H9 (cell line): ENCODE data around the gene TACC2. TPM values are rescaled to one million over a fixed set of nuclear protein-coding genes. Genes with fewer than 3 reads are reported as not detected.

ENCODE experiments used
- DNase-seq: peaks from one replicate; pipeline ENCODE4 v3.0.0-alpha.2; 2017
- H2AFZ ChIP-seq: one replicate; pipeline ENCODE4 v1.6.1; 2013; ENCODE audit warnings: mild to moderate bottlenecking, low read length, control low read depth, moderate library complexity
- H2AK5ac ChIP-seq: 2 replicates; pipeline ENCODE4 v1.6.1; 2013; ENCODE audit warnings: low read length, control low read depth, mixed read lengths; ENCODE audit not compliant: insufficient read length
- H2BK120ac ChIP-seq: one replicate; pipeline ENCODE4 v1.6.1; 2013; ENCODE audit warnings: low read depth, mild to moderate bottlenecking, low read length, control low read depth, inconsistent platforms; ENCODE audit not compliant: poor library complexity, severe bottlenecking
- H2BK12ac ChIP-seq: 2 replicates; pipeline ENCODE4 v1.6.1; 2013; ENCODE audit warnings: low read length, control low read depth, mixed read lengths, low read depth; ENCODE audit not compliant: insufficient read length
- H2BK15ac ChIP-seq: 2 replicates; pipeline ENCODE4 v1.6.1; 2013; ENCODE audit warnings: low read depth, low read length, control low read depth
- H2BK20ac ChIP-seq: one replicate; pipeline ENCODE4 v1.6.1; 2013; ENCODE audit warnings: low read depth, mild to moderate bottlenecking, low read length, control low read depth, inconsistent platforms; ENCODE audit not compliant: poor library complexity, severe bottlenecking
- H2BK5ac ChIP-seq: 2 replicates; pipeline ENCODE4 v1.6.1; 2013; ENCODE audit warnings: low read length, control low read depth, mixed read lengths; ENCODE audit not compliant: insufficient read length
- H3K14ac ChIP-seq: 2 replicates; pipeline ENCODE4 v1.6.1; 2013; ENCODE audit warnings: low read length, control low read depth; ENCODE audit not compliant: insufficient read depth
- H3K18ac ChIP-seq: 2 replicates; pipeline ENCODE4 v1.6.1; 2013; ENCODE audit warnings: low read depth, mild to moderate bottlenecking, mixed read lengths, low read length, control low read depth; ENCODE audit not compliant: insufficient read length
- H3K23ac ChIP-seq: 2 replicates; pipeline ENCODE4 v1.6.1; 2013; ENCODE audit warnings: low read length, control low read depth, mixed read lengths, low read depth; ENCODE audit not compliant: insufficient read length
- H3K23me2 ChIP-seq: 2 replicates; pipeline ENCODE4 v1.6.1; 2013; ENCODE audit warnings: low read depth, mild to moderate bottlenecking, mixed read lengths, low read length, control low read depth; ENCODE audit not compliant: insufficient read length, poor library complexity, severe bottlenecking
- H3K27ac ChIP-seq: 2 replicates; pipeline ENCODE4 v1.5.1; 2013; ENCODE audit warnings: low read length, control low read depth, mixed read lengths, low read depth; ENCODE audit not compliant: insufficient read length
- H3K27me3 ChIP-seq: 2 replicates; pipeline ENCODE4 v1.6.1; 2013; ENCODE audit warnings: low read length, control low read depth, inconsistent platforms; ENCODE audit not compliant: insufficient read depth
- H3K4ac ChIP-seq: 2 replicates; pipeline ENCODE4 v1.6.1; 2013; ENCODE audit warnings: low read depth, mild to moderate bottlenecking, control low read depth, inconsistent platforms, low read length, moderate library complexity
- H3K4me1 ChIP-seq: 2 replicates; pipeline ENCODE4 v1.6.1; 2013; ENCODE audit warnings: low read length, control low read depth, inconsistent platforms; ENCODE audit not compliant: insufficient read depth
- H3K4me2 ChIP-seq: 2 replicates; pipeline ENCODE4 v1.6.1; 2013; ENCODE audit warnings: low read length, control low read depth, mixed read lengths; ENCODE audit not compliant: insufficient read length, insufficient read depth
- H3K56ac ChIP-seq: 2 replicates; pipeline ENCODE4 v1.6.1; 2013; ENCODE audit warnings: low read depth, mild to moderate bottlenecking, mixed read lengths, low read length, control low read depth; ENCODE audit not compliant: insufficient read length
- H3K79me1 ChIP-seq: 2 replicates; pipeline ENCODE4 v1.6.1; 2013; ENCODE audit warnings: low read depth, mild to moderate bottlenecking, moderate library complexity, low read length, control low read depth, inconsistent platforms; ENCODE audit not compliant: insufficient read depth, poor library complexity, severe bottlenecking
- H3K79me2 ChIP-seq: 2 replicates; pipeline ENCODE4 v1.6.1; 2013; ENCODE audit warnings: low read length, control low read depth, inconsistent platforms; ENCODE audit not compliant: insufficient read depth
- H3K9ac ChIP-seq: 2 replicates; pipeline ENCODE4 v1.6.1; 2013; ENCODE audit warnings: low read length, control low read depth, mixed read lengths; ENCODE audit not compliant: insufficient read length; ENCODE audit errors: extremely low read depth
- H3K9me3 ChIP-seq: one replicate; pipeline ENCODE4 v1.6.1; 2013; ENCODE audit warnings: low read depth, low read length, inconsistent platforms; ENCODE audit not compliant: control insufficient read depth
- H3T11ph ChIP-seq: one replicate; pipeline ENCODE4 v1.6.1; 2013; ENCODE audit warnings: mild to moderate bottlenecking, low read length, control low read depth, inconsistent platforms
- H4K20me1 ChIP-seq: one replicate; pipeline ENCODE4 v1.6.1; 2013; ENCODE audit not compliant: control insufficient read depth, insufficient read length, insufficient read depth
- H4K5ac ChIP-seq: 2 replicates; pipeline ENCODE4 v1.6.1; 2013; ENCODE audit warnings: low read depth, mild to moderate bottlenecking, mixed read lengths, low read length, control low read depth; ENCODE audit not compliant: insufficient read length
- H4K8ac ChIP-seq: replicated peaks from 2 replicates; pipeline ENCODE4 v1.6.1; 2013; ENCODE audit warnings: low read length, control low read depth, mixed read lengths, low read depth; ENCODE audit not compliant: insufficient read length
- H4K91ac ChIP-seq: 2 replicates; pipeline ENCODE4 v1.6.1; 2013; ENCODE audit warnings: low read depth, mild to moderate bottlenecking, moderate library complexity, mixed read lengths, low read length, control low read depth; ENCODE audit not compliant: insufficient read length
- H3K27ac Mint-ChIP-seq, 3 experiments: 2 replicates in 2 of 3; 3 replicates in 1 of 3; pipeline ENCODE4 v1.8.0; 2020 to 2021; ENCODE audit warnings: mixed read lengths in 3 of 3, mild to moderate bottlenecking in 1 of 3, moderate library complexity in 1 of 3
- H3K27me3 Mint-ChIP-seq: 2 replicates; pipeline ENCODE4 v1.8.0; 2021; ENCODE audit warnings: low read depth, mild to moderate bottlenecking, moderate library complexity, mixed read lengths
- H3K36me3 Mint-ChIP-seq, 3 experiments: 2 replicates in 2 of 3; 3 replicates in 1 of 3; pipeline ENCODE4 v1.8.0; 2020 to 2021; ENCODE audit warnings: low read depth in 3 of 3, mixed read lengths in 3 of 3; ENCODE audit not compliant: insufficient read depth in 1 of 3
- H3K4me1 Mint-ChIP-seq, 2 experiments: 2 replicates each; pipeline ENCODE4 v1.8.0; 2020; ENCODE audit warnings: mixed read lengths in 2 of 2
- H3K4me3 Mint-ChIP-seq, 2 experiments: 2 replicates in 1 of 2; 3 replicates in 1 of 2; pipeline ENCODE4 v1.8.0; 2020 to 2021; ENCODE audit warnings: mild to moderate bottlenecking in 2 of 2, mixed read lengths in 2 of 2, moderate library complexity in 1 of 2
- H3K9me3 Mint-ChIP-seq, 2 experiments: 2 replicates in 1 of 2; 3 replicates in 1 of 2; pipeline ENCODE4 v1.8.0; 2020; ENCODE audit warnings: mild to moderate bottlenecking in 2 of 2, mixed read lengths in 2 of 2, moderate library complexity in 1 of 2
- CTCF ChIP-seq: fragments of 200-600 bp; sonication (generic); conservative IDR thresholded peaks from 3 replicates; pipeline ENCODE4 v1.8.0; 2021; ENCODE audit warnings: antibody characterized with exemption, mild to moderate bottlenecking
- WGBS: extraction: QIAGEN DNeasy Blood & Tissue Kit; methylation state at CpG from one replicate; pipeline ENCODE4 v1.1.7; 2013; ENCODE audit warnings: missing lambda C conversion rate, low lambda C conversion rate, mixed read lengths; ENCODE audit not compliant: insufficient read length; ENCODE audit errors: extremely low coverage; 5-methylcytosine and 5-hydroxymethylcytosine counted together
- total RNA-seq: library from RNA; stranded (reverse); gene quantifications from 2 replicates; pipeline ENCODE4 v1.2.1, GENCODE V29; 2021

TACC2 gene
- total RNA-seq, 1 experiment from 2014 or later, result 58.1 TPM

- H4K8ac ChIP-seq, result no peak overlapping the region
- peak; percentile 44; the same call in 2 of the 3 replicates for TF ChIP-seq CTCF
- peaks cover 16% of the 10 kb centered on the region for H3K23me2 ChIP-seq
- H4K91ac ChIP-seq, result no peak overlapping the region
- H3K36me3 Mint-ChIP-seq, result peaks cover 0 to 11% (median 9%) of the 10 kb centered on the region in 3 experiments; a peak in 5 of 7 replicates
- H3K9me3 Mint-ChIP-seq, result no peaks in the 10 kb centered on the region; a peak in 2 of 5 replicates
- no CpG with 5 or more reads among the region's 16 CpGs for WGBS
- no peak overlapping the region for H2AFZ ChIP-seq
- peaks cover 9% of the 10 kb centered on the region for H3K27me3 Mint-ChIP-seq
- no peak overlapping the region for H3K27ac ChIP-seq
- peak overlapping the region; percentile 79 for H3K14ac ChIP-seq
- H3K4me3 Mint-ChIP-seq, result peak overlapping the region; percentile 84 to 87
- no peak overlapping the region for H3K4ac ChIP-seq
- no peak overlapping the region for H3T11ph ChIP-seq
- no peak overlapping the region for H3K56ac ChIP-seq
- H2AK5ac ChIP-seq, result no peak overlapping the region
- H2BK20ac ChIP-seq, result no peak overlapping the region
- no peak overlapping the region for H2BK120ac ChIP-seq
- no peak overlapping the region for H2BK12ac ChIP-seq
- DNase-seq, result no peak
- no peak overlapping the region for H3K23ac ChIP-seq
- H3K18ac ChIP-seq, result peak overlapping the region; percentile 79
- peaks cover 11% of the 10 kb centered on the region; the same call in 1 of the 2 replicates for H3K4me1 ChIP-seq
- H3K79me1 ChIP-seq, result no peaks in the 10 kb centered on the region
- no peak overlapping the region for H2BK5ac ChIP-seq
- H3K4me1 Mint-ChIP-seq, result peaks cover 62 to 73% of the 10 kb centered on the region in 2 experiments
- H4K5ac ChIP-seq, result no peak overlapping the region
- no peaks in the 10 kb centered on the region; the same call in 1 of the 2 replicates for H3K27me3 ChIP-seq
- peak overlapping the region in 2 of 3 experiments; percentile 94; a peak in 6 of 7 replicates for H3K27ac Mint-ChIP-seq
- peak overlapping the region; percentile 29 for H3K4me2 ChIP-seq
- H3K9ac ChIP-seq, result peak overlapping the region; percentile 2
- H2BK15ac ChIP-seq, result no peak overlapping the region
- no peaks in the 10 kb centered on the region for H4K20me1 ChIP-seq
- peaks cover 19% of the 10 kb centered on the region; the same call in 1 of the 2 replicates for H3K79me2 ChIP-seq
- no peaks in the 10 kb centered on the region for H3K9me3 ChIP-seq
Measured at GRCh38 chr10:122162671-122163173, 173.8 kb downstream of the TACC2 start.
